HepG2 (cell line): ENCODE data around the gene CIB1. TPM values are rescaled to one million over a fixed set of nuclear protein-coding genes. Genes with fewer than 3 reads are reported as not detected.
A peak's percentile ranks its signal among the peaks of the same experiment; 100 is the strongest.

ENCODE experiments used
- ATAC-seq: fragments of 200-7000 bp; cut with Tn5 transposase; 3 replicates; pipeline ENCODE4 v1.9.1; 2020; ENCODE audit warnings: mild to moderate bottlenecking, moderate library complexity
- BruUV-seq: library from RNA; stranded (reverse); fragments of 400-500 nt; replicated peaks from 2 replicates; lab custom pipeline; 2021; lab: Mats Ljungman, UMichigan
- CTCF ChIA-PET: fragments of 300-600 bp; formaldehyde crosslinking; extraction: SDS; loops from one replicate; lab custom pipeline; 2021; ENCODE audit warnings: low total read pairs, inconsistent platforms, low intra/inter-chr PET ratio; lab: Yijun Ruan, JAX
- POLR2A ChIA-PET: fragments of 350-600 bp; sonication (Branson Sonifier 250); formaldehyde crosslinking; loops from one replicate; lab custom pipeline; 2020; ENCODE audit warnings: antibody characterized with exemption, inconsistent platforms; lab: Yijun Ruan, JAX
- DNase-seq: peaks from one replicate; pipeline ENCODE4 v3.0.0-alpha.2; 2015; ENCODE audit warnings: low spot score
- FAIRE-seq: peaks from 3 replicates; lab custom pipeline; 2011; peaks lifted over from hg19 to GRCh38; lab: Jason Lieb, UNC
- H2AFZ ChIP-seq: one replicate; pipeline ENCODE4 v1.6.1; 2011; ENCODE audit warnings: low read length, inconsistent platforms
- H3K27ac ChIP-seq: fragments of 300-600 bp; 3 replicates; pipeline ENCODE4 v1.8.0; 2011; ENCODE audit warnings: mixed run types, mild to moderate bottlenecking, mixed read lengths, low read length, inconsistent platforms; ENCODE audit not compliant: insufficient read depth; ENCODE audit errors: extremely low read length
- H3K27me3 ChIP-seq, 2 experiments: fragments of 200-600 bp in 1 of 2; 2 replicates in 1 of 2; 3 replicates in 1 of 2; pipeline versions ENCODE4 v1.6.0 to v1.8.0; 2011; ENCODE audit warnings: low read length in 2 of 2, mild to moderate bottlenecking in 2 of 2, moderate library complexity in 2 of 2, inconsistent platforms in 1 of 2; ENCODE audit not compliant: insufficient read depth in 2 of 2, control insufficient read depth in 1 of 2
- H3K36me3 ChIP-seq, 2 experiments: fragments of 200-600 bp in 1 of 2; replicated peaks in 1 of 2; 2 replicates in 1 of 2; 3 replicates in 1 of 2; pipeline versions ENCODE4 v1.5.1 to v1.8.0; 2011; ENCODE audit warnings: low read length in 2 of 2, inconsistent platforms in 1 of 2; ENCODE audit not compliant: insufficient read depth in 2 of 2, control insufficient read depth in 1 of 2
- H3K4me1 ChIP-seq: 2 replicates; pipeline ENCODE4 v1.5.1; 2012; ENCODE audit warnings: low read length, inconsistent platforms; ENCODE audit not compliant: insufficient read depth
- H3K4me2 ChIP-seq: 2 replicates; pipeline ENCODE4 v1.6.0; 2011; ENCODE audit warnings: low read depth, low read length, inconsistent platforms
- H3K4me3 ChIP-seq, 3 experiments: fragments of 200-600 bp in 1 of 3; sonication (generic), shearing (Covaris generic) in 1 of 3; replicated peaks in 1 of 3; 2 replicates each; pipeline ENCODE4 v1.5.1; 2011 to 2016; ENCODE audit warnings: low read length in 3 of 3, inconsistent platforms in 2 of 3, low read depth in 2 of 3, mild to moderate bottlenecking in 2 of 3, control low read depth in 1 of 3, mixed read lengths in 1 of 3; ENCODE audit not compliant: insufficient read depth in 1 of 3
- H3K79me2 ChIP-seq: one replicate; pipeline ENCODE4 v1.6.1; 2011; ENCODE audit warnings: low read length, inconsistent platforms; ENCODE audit not compliant: insufficient read depth
- H3K9ac ChIP-seq: 2 replicates; pipeline ENCODE4 v1.6.0; 2011; ENCODE audit warnings: mild to moderate bottlenecking, low read depth, low read length, inconsistent platforms; ENCODE audit not compliant: insufficient read depth
- H3K9me3 ChIP-seq: 2 replicates; pipeline ENCODE4 v1.5.1; 2012; ENCODE audit warnings: mild to moderate bottlenecking, low read length
- H4K20me1 ChIP-seq: 2 replicates; pipeline ENCODE4 v1.6.0; 2011; ENCODE audit warnings: inconsistent platforms, mild to moderate bottlenecking, low read length, moderate library complexity; ENCODE audit not compliant: insufficient read depth
- BORCS8-MEF2B ChIP-seq: sonication (generic); formaldehyde crosslinking; IDR thresholded peaks from 2 replicates; pipeline ENCODE4 v1.8.0; 2022; ENCODE audit warnings: mild to moderate bottlenecking, missing genetic modification reagents
- CENPBD1 ChIP-seq: sonication (generic); formaldehyde crosslinking; IDR thresholded peaks from 2 replicates; pipeline ENCODE4 v1.8.0; 2022; ENCODE audit warnings: missing genetic modification reagents, low read depth, mild to moderate bottlenecking, borderline replicate concordance
- GABPA ChIP-seq, 2 experiments: IDR thresholded peaks; 2 replicates each; pipeline ENCODE4 v1.6.1; 2011 to 2016; ENCODE audit warnings: low read depth in 2 of 2, low read length in 1 of 2, missing biosample characterization in 1 of 2, missing genetic modification characterization in 1 of 2
- HMGXB3 ChIP-seq: sonication (generic); formaldehyde crosslinking; IDR thresholded peaks from 2 replicates; pipeline ENCODE4 v1.4.0; 2020; ENCODE audit warnings: missing genetic modification reagents, borderline replicate concordance
- MEF2D ChIP-seq: sonication (generic); formaldehyde crosslinking; IDR thresholded peaks from 2 replicates; pipeline ENCODE4 v1.5.1; 2020; ENCODE audit warnings: mild to moderate bottlenecking, missing genetic modification reagents
- MTA1 ChIP-seq: sonication (generic); formaldehyde crosslinking; IDR thresholded peaks from 2 replicates; pipeline ENCODE4 v1.4.0; 2020; ENCODE audit warnings: missing genetic modification reagents, mild to moderate bottlenecking, borderline replicate concordance
- MXD3 ChIP-seq: IDR thresholded peaks from 2 replicates; pipeline ENCODE4 v1.6.1; 2016; ENCODE audit warnings: mild to moderate bottlenecking, missing biosample characterization, missing genetic modification reagents
- SOX5 ChIP-seq: IDR thresholded peaks from 2 replicates; pipeline ENCODE4 v1.6.1; 2016; ENCODE audit warnings: borderline replicate concordance
- TFDP2 ChIP-seq: sonication (generic); formaldehyde crosslinking; IDR thresholded peaks from 2 replicates; pipeline ENCODE4 v1.4.0; 2020; ENCODE audit warnings: missing genetic modification reagents
- ZNF18 ChIP-seq: sonication (generic); formaldehyde crosslinking; IDR thresholded peaks from 2 replicates; pipeline ENCODE4 v1.8.0; 2022; ENCODE audit warnings: mild to moderate bottlenecking, missing genetic modification reagents; ENCODE audit not compliant: insufficient replicate concordance
- ZNF768 ChIP-seq: sonication (generic); formaldehyde crosslinking; IDR thresholded peaks from 2 replicates; pipeline ENCODE4 v1.4.0; 2020; ENCODE audit warnings: missing genetic modification reagents
- ZNF792 ChIP-seq: IDR thresholded peaks from 2 replicates; pipeline ENCODE4 v1.6.1; 2016
- ZSCAN30 ChIP-seq: sonication (generic); formaldehyde crosslinking; IDR thresholded peaks from 2 replicates; pipeline ENCODE4 v1.5.0; 2020; ENCODE audit warnings: mild to moderate bottlenecking, missing genetic modification reagents
- WGBS: methylation state at CpG from one replicate; pipeline ENCODE4 v1.1.6; 2017; ENCODE audit warnings: low lambda C conversion rate; 5-methylcytosine and 5-hydroxymethylcytosine counted together
- in situ Hi-C: cut with HindIII; loops from 2 replicates; pipeline ENCODE4 v1.10.0; 2017; ENCODE audit warnings: low pct_unique_long_range_greater_than_20kb; ENCODE audit not compliant: extremely low pct_ligation_motif_present
- intact Hi-C: fragments of 100-400 bp; cut with micrococcal nuclease; formaldehyde crosslinking; loops from one replicate; pipeline ENCODE4 v1.10.0; 2022; ENCODE audit not compliant: unreplicated experiment
- polyA plus RNA-seq, 8 experiments: library from polyadenylated mRNA; depleted of rRNA in 3 of 8; stranded (reverse) in 7 of 8; unstranded in 1 of 8; fragments of >200 nt; fragmentation: Illumina TruSeq in 4 of 8; extraction: Trizol in 4 of 8; gene quantifications; 2 replicates each; pipeline versions ENCODE4 v1.2.1 to v1.2.3, GENCODE V29; 2011 to 2016; ENCODE audit warnings: low read depth in 4 of 8, missing spikeins in 1 of 8, mixed read lengths in 1 of 8; ENCODE audit not compliant: insufficient read depth in 1 of 8
- total RNA-seq, 5 experiments: library from RNA; depleted of rRNA; stranded (reverse); fragments of >200 nt; fragmentation: Illumina TruSeq; extraction: Trizol; gene quantifications; 2 replicates each; pipeline ENCODE4 v1.2.3, GENCODE V29; 2016; ENCODE audit warnings: low read depth in 1 of 5

Gene CIB1
- total and polyA plus RNA-seq, 2 of the 13 experiments (the other 11 are each of a cell fraction or from before 2014, with no cell fraction given), result 38.7 to 72.7 TPM

- TF ChIP-seq ZSCAN30 (CRISPR knock-in tag), result no peak
Observed at GRCh38 chr15:90257776-90258175, 24.0 kb upstream of the CIB1 start (continued).

- BruUV-seq, result no TSS peak
- Histone ChIP-seq H3K27ac (peak within 1 kb of the TSS; percentile 60), H3K9ac (peak within 1 kb of the TSS; percentile 57), H3K79me2 (no peaks in the 10 kb centered on the region), H3K27me3 (no peaks in the 10 kb centered on the region), H3K9me3 (no peaks in the 10 kb centered on the region), H3K4me1 (peaks cover 56% of the 10 kb centered on the region), H3K4me2 (peak within 1 kb of the TSS; percentile 97), H2AFZ (no peak within 1 kb of the TSS), H3K36me3 (no peaks in the 10 kb centered on the region), H3K4me3 (peak within 1 kb of the TSS; percentile 62 to 79 (median 73); a peak in 5 of 6 replicates), H4K20me1 (no peaks in the 10 kb centered on the region)
- ChIA-PET CTCF (no interaction called here), POLR2A (interaction anchor here (0.6 to 3.5 kb wide), 16 partner anchors 9 to 241 kb away, joined by 3 to 50 read pairs (median 4); partner anchors contain the start of genes CIB1, GDPGP1, IQGAP1 and NGRN)
- ATAC-seq (peak; percentile 94), DNase-seq (peak; percentile 89), FAIRE-seq (peak; percentile 52)
- in situ Hi-C loops, result no loop called here
- WGBS, result 3% methylated on average over 13 of the region's 44 CpGs
- intact Hi-C loops, result loop anchor here (1.0 to 2.0 kb wide), 2 partner anchors 15 kb away; partner anchors contain the start of genes GDPGP1 and NGRN
- TF ChIP-seq GABPA (IDR thresholded peaks at IDR 0.05; ENCODE audit: low read depth, low read length) (no peak), GABPA (CRISPR knock-in tag; IDR thresholded peaks at IDR 0.05; ENCODE audit: low read depth) (peak; percentile 45; the same call in 1 of the 2 replicates), ZNF768 (CRISPR knock-in tag) (peak; percentile 52; the same call in 1 of the 2 replicates), BORCS8-MEF2B (peak; percentile 50; the same call in 1 of the 2 replicates), MTA1 (CRISPR knock-in tag) (peak; percentile 22; the same call in 1 of the 2 replicates), CENPBD1 (CRISPR knock-in tag) (no peak), SOX5 (no peak), ZNF18 (CRISPR knock-in tag) (peak; percentile 37), HMGXB3 (CRISPR knock-in tag) (0 out of 2 replicates have a peak, but pooled peaks have one; percentile 30), MEF2D (peak; percentile 23; the same call in 1 of the 2 replicates), MXD3 (CRISPR knock-in tag) (0 out of 2 replicates have a peak, but pooled peaks have one; percentile 27), ZNF792 (peak; percentile 34; the same call in 1 of the 2 replicates), TFDP2 (CRISPR knock-in tag) (peak; percentile 76)
Observed at GRCh38 chr15:90249203-90249863, 15.6 kb upstream of the CIB1 start, which contains the start of gene TTLL13. Gene TTLL13, plus strand, starts transcription at chr15:90249556. Its CDS starts 1,075 bp downstream, at chr15:90250631.
